HG03045 (cell line): ENCODE data around the gene RAET1E.
"Not testable (repeated sequence)": the region's sequence is repeated elsewhere in the genome, so short reads cannot be mapped to it uniquely, and the experiment has no call there.

Experiments used
- ATAC-seq: cut with Tn5 transposase; IDR thresholded peaks from one replicate; pipeline ENCODE4 v1.9.1; 2021; ENCODE audit warnings: mild to moderate bottlenecking, moderate library complexity; ENCODE audit not compliant: unreplicated experiment

RAET1E gene

GRCh38 chr6:149910721-149911151, 12.8 kb upstream of the RAET1E start:
- no peak for ATAC-seq

- ATAC-seq = no peak
Observed at GRCh38 chr6:149909701-149910470, 12.0 kb upstream of the RAET1E start.

GRCh38 chr6:149908480-149908879, 10.6 kb upstream of the RAET1E start:
- ATAC-seq = not testable (repeated sequence)

- ATAC-seq = no peak
Observed at GRCh38 chr6:149907317-149907716, 9.4 kb upstream of the RAET1E start.

GRCh38 chr6:149906405-149906804, 8.5 kb upstream of the RAET1E start:
- ATAC-seq = no peak

GRCh38 chr6:149905911-149906371, 8.0 kb upstream of the RAET1E start:
- no peak for ATAC-seq

- no peak for ATAC-seq
Observed at GRCh38 chr6:149905371-149905910, 7.5 kb upstream of the RAET1E start.

- ATAC-seq = no peak
Observed at GRCh38 chr6:149904661-149905370, 6.9 kb upstream of the RAET1E start.

GRCh38 chr6:149903938-149904611, 6.2 kb upstream of the RAET1E start:
- ATAC-seq = no peak

GRCh38 chr6:149901444-149902140, 3.7 kb upstream of the RAET1E start:
- no peak for ATAC-seq

GRCh38 chr6:149900620-149901443, 2.9 kb upstream of the RAET1E start:
- no peak for ATAC-seq

GRCh38 chr6:149899926-149900619, 2.2 kb upstream of the RAET1E start:
- no peak for ATAC-seq

GRCh38 chr6:149899486-149899885, 1.6 kb upstream of the RAET1E start:
- no peak for ATAC-seq

- no peak for ATAC-seq
Observed at GRCh38 chr6:149898966-149899365, 1.1 kb upstream of the RAET1E start.

- no peak for ATAC-seq
Observed at GRCh38 chr6:149897015-149897697, 757 bp downstream of the RAET1E start.

- ATAC-seq = no peak
Observed at GRCh38 chr6:149896491-149896890, 1.4 kb downstream of the RAET1E start.

- ATAC-seq = no peak
Observed at GRCh38 chr6:149895833-149896271, 2.1 kb downstream of the RAET1E start.

GRCh38 chr6:149895048-149895590, 2.8 kb downstream of the RAET1E start:
- no peak for ATAC-seq
